BJ (cell line): ENCODE results near the gene GCK. TPM values are rescaled to one million over a fixed set of nuclear protein-coding genes. Genes with fewer than 3 reads are reported as not detected.

Experiments
- CTCF ChIA-PET: fragments of 350-600 bp; formaldehyde crosslinking; extraction: SDS; loops from one replicate; lab custom pipeline; 2021; ENCODE audit warnings: antibody characterized with exemption, inconsistent platforms; lab: Yijun Ruan, JAX
- POLR2A ChIA-PET: fragments of 300-600 bp; sonication (Branson Sonifier 250); formaldehyde crosslinking; extraction: SDS; loops from one replicate; lab custom pipeline; 2021; ENCODE audit warnings: antibody characterized with exemption; lab: Charles Lee
- DNase-seq: peaks from one replicate; pipeline ENCODE4 v3.0.0-alpha.2; 2011; ENCODE audit warnings: low read depth
- H3K27me3 ChIP-seq: 2 replicates; pipeline ENCODE4 v1.6.0; 2011; ENCODE audit warnings: low read length; ENCODE audit not compliant: control insufficient read depth, insufficient read depth
- H3K36me3 ChIP-seq: 2 replicates; pipeline ENCODE4 v1.5.1; 2011; ENCODE audit warnings: low read length; ENCODE audit not compliant: control insufficient read depth, insufficient read depth
- H3K4me3 ChIP-seq: 2 replicates; pipeline ENCODE4 v1.5.1; 2011; ENCODE audit warnings: low read depth, mild to moderate bottlenecking, control low read depth, low read length
- polyA plus RNA-seq: library from polyadenylated mRNA; depleted of rRNA; stranded (reverse); fragments of >200 nt; gene quantifications from 2 replicates; pipeline ENCODE4 v1.2.3, GENCODE V29; 2011
- TF ChIP-seq, protein P1 (sequence below): IDR thresholded peaks from 2 replicates; pipeline ENCODE4 v1.5.1; 2011; ENCODE audit warnings: low read depth, mild to moderate bottlenecking, control low read depth, inconsistent platforms, low read length, moderate library complexity; ENCODE audit not compliant: insufficient read depth

GCK gene
- polyA plus RNA-seq, 1 experiment: 0.40 TPM

DNA sequence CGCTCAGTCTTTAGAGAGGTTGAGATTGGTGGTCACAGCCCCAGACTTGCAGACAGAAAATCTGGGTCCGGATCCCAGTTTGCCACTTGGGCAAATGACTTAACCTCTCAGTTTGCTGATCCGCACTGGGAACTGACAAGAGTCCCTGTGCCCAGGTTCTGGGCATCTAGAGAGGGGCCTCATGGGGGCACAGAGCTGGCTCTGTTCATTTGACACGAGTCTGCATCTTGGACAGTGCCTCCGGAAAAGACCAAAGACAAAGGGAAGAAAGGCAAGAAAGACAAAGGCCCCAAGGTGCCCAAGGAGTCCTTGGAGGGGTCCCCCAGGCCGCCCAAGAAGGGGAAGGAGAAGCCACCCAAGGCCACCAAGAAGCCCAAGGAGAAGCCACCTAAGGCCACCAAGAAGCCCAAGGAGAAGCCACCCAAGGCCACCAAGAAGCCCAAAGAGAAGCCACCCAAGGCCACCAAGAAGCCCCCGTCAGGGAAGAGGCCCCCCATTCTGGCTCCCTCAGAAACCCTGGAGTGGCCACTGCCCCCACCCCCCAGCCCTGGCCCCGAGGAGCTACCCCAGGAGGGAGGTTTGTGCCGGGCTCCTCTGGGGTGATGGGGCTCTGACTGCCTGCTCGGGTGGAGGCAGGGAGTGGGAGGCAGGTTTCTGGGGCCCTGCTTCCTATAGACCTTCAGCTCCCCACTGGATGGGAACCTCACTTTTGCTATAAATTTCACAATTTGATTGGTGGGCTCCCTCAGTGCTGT is 82.8 kb downstream of the GCK start:
- Histone ChIP-seq H3K4me3 (peak overlapping the region; percentile 49), H3K36me3 (peaks cover 41% of the 10 kb centered on the region), H3K27me3 (no peaks in the 10 kb centered on the region)
- DNase-seq: no peak
- ChIA-PET POLR2A (interaction anchor here (0.5 kb wide), 1 partner anchor 17 kb away, joined by 3 read pairs; no protein-coding TSS in a partner anchor), CTCF (interaction anchor here (1.2 kb wide), 1 partner anchor 9 kb away, joined by 4 read pairs; no protein-coding TSS in a partner anchor)
- TF ChIP-seq, protein P1, sequence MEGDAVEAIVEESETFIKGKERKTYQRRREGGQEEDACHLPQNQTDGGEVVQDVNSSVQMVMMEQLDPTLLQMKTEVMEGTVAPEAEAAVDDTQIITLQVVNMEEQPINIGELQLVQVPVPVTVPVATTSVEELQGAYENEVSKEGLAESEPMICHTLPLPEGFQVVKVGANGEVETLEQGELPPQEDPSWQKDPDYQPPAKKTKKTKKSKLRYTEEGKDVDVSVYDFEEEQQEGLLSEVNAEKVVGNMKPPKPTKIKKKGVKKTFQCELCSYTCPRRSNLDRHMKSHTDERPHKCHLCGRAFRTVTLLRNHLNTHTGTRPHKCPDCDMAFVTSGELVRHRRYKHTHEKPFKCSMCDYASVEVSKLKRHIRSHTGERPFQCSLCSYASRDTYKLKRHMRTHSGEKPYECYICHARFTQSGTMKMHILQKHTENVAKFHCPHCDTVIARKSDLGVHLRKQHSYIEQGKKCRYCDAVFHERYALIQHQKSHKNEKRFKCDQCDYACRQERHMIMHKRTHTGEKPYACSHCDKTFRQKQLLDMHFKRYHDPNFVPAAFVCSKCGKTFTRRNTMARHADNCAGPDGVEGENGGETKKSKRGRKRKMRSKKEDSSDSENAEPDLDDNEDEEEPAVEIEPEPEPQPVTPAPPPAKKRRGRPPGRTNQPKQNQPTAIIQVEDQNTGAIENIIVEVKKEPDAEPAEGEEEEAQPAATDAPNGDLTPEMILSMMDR: no peak

- no peaks in the 10 kb centered on the region for H3K27me3 ChIP-seq
These were observed 83.4 kb downstream of the GCK start for GRCh38 chr7:44105832-44106231.

DNA sequence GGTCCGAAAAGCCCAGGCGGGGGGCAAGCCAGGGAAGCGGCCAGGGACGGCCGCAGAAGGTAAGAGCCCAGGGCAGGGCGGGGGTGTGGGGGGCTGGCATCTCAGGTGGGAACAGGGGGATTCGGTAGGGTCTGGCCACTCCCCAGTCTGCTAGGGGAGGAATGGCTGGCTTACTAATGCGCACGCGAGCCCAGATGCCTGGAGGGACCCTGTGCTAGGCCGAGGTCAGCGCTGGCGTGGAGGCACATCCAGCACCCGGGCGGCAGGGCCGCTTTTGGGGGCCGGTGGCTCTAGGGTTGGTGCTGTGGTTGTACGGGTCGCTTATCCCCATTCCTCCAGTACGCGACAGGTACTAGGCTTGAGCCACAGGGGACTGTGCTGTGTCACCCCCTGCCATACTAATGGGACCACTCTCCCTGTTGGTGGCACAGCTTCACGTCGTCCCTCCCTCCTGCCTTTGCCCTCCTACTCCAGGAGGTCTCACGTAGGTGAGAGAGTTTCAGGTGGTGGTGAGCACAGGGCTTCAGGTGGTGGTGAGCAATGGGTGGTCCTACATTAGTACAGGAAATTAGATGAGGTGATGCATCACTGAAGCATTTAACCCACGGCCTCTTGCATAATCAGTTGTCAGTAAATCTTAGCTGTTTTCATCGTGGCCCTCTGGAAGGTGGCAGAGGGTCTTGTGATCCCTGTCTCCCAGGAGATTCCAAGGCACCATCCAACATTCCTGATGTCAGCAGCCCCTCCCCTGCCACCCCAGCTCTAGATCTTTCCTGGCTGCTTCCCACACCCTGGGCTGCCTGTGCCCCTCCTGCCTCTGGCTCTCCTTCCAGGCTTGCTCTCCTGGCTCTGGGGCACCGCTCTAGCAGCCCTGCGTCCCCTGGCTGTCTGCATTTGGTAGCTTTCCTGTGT is 84.1 kb downstream of the GCK start:
- CTCF ChIA-PET: interaction anchor here (0.7 to 1.0 kb wide), 3 partner anchors 10 to 91 kb away, joined by 3 to 4 read pairs (median 3); no protein-coding TSS in a partner anchor
- TF ChIP-seq, protein P1: no peak
- peak; percentile 43 for DNase-seq
- Histone ChIP-seq H3K27me3 (no peaks in the 10 kb centered on the region), H3K36me3 (peaks cover 29% of the 10 kb centered on the region), H3K4me3 (peak overlapping the region; percentile 49)
- POLR2A ChIA-PET: no interaction called here

More at GRCh38 chr7:44105832-44106231, 83.4 kb downstream of the GCK start:
- DNase-seq: no peak
- Histone ChIP-seq H3K4me3 (peak overlapping the region; percentile 49), H3K36me3 (peaks cover 34% of the 10 kb centered on the region)
- POLR2A ChIA-PET: interaction anchor here (0.5 kb wide), 1 partner anchor 18 kb away, joined by 3 read pairs; no protein-coding TSS in a partner anchor
- TF ChIP-seq, protein P1: no peak
- CTCF ChIA-PET: interaction anchor here (0.7 to 1.0 kb wide), 3 partner anchors 9 to 91 kb away, joined by 3 to 4 read pairs (median 3); no protein-coding TSS in a partner anchor

DNA sequence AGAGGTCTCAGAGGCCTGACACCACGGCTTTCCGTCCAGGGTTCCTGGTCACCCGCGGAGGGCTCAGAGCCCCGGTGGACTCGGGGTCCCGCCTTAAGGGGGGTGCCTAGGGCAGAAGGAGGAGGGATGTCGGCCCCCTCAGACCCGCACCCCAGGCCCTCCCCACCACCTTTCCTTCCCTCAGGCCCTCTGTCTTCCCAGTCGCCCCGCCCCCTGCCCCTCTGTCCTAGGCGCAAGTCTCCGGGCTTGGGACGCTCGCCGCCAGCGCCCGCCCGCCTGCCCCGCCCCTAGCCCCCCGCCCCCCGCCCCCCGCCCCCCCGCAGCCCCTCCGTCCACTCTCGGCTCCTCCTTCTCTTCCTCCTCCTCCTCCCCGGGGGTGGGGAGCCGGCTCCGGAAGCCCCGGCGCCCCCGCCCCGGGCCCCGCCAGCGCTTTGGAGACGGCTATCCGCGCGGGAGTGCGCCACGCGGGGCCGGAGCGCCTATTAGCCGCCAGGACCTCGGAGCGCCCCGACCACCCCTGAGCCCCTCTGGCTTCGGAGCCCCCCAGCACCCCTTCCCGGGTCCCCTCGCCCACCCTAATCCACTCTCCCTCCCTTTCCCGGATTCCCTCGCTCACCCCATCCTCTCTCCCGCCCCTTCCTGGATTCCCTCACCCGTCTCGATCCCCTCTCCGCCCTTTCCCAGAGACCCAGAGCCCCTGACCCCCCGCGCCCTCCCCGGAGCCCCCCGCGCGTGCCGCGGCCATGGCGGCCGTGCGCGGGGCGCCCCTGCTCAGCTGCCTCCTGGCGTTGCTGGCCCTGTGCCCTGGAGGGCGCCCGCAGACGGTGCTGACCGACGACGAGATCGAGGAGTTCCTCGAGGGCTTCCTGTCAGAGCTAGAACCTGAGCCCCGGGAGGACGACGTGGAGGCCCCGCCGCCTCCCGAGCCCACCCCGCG is 85.0 kb downstream of the GCK start, which contains the start of gene AEBP1:
AEBP1 (plus strand) TSS at position 423 of the 937 bp plus-strand sequence; CDS start at position 744, 321 bp downstream.
- ChIA-PET CTCF (interaction anchor here (2.1 kb wide), 1 partner anchor 32 kb away, joined by 6 read pairs; no protein-coding TSS in a partner anchor), POLR2A (no interaction called here)
- peak within 1 kb of the TSS; percentile 49 for H3K4me3 ChIP-seq
- DNase-seq: no peak
- H3K36me3 ChIP-seq: peaks cover 21% of the 10 kb centered on the region
- TF ChIP-seq, protein P1: no peak
- H3K27me3 ChIP-seq: no peaks in the 10 kb centered on the region
